Right lobe of liver (tissue), 4 donors: Measurements from ENCODE around the gene TTLL10.

Experiments used
- POLR2A ChIP-seq: fragments of 450-650 bp; IDR thresholded peaks from one replicate; pipeline ENCODE4 v1.6.1; 2017; ENCODE audit warnings: antibody characterized with exemption, mild to moderate bottlenecking
- TF ChIP-seq, protein P1 (sequence below), 4 donors: fragments of 200-600 bp in 3 of 4; fragments of 450-650 bp in 1 of 4; IDR thresholded peaks; one replicate each; pipeline versions ENCODE4 v1.5.1 to v1.8.0; 2016 to 2022; ENCODE audit warnings: antibody characterized with exemption in 4 of 4, mild to moderate bottlenecking in 2 of 4
- donor health status: DM: no; HTN: no; CAD: no.
- donor health status: DM: no; HTN: no; CAD: no.
- donor health status: DM: no; HTN: yes; CAD: no.

DNA sequence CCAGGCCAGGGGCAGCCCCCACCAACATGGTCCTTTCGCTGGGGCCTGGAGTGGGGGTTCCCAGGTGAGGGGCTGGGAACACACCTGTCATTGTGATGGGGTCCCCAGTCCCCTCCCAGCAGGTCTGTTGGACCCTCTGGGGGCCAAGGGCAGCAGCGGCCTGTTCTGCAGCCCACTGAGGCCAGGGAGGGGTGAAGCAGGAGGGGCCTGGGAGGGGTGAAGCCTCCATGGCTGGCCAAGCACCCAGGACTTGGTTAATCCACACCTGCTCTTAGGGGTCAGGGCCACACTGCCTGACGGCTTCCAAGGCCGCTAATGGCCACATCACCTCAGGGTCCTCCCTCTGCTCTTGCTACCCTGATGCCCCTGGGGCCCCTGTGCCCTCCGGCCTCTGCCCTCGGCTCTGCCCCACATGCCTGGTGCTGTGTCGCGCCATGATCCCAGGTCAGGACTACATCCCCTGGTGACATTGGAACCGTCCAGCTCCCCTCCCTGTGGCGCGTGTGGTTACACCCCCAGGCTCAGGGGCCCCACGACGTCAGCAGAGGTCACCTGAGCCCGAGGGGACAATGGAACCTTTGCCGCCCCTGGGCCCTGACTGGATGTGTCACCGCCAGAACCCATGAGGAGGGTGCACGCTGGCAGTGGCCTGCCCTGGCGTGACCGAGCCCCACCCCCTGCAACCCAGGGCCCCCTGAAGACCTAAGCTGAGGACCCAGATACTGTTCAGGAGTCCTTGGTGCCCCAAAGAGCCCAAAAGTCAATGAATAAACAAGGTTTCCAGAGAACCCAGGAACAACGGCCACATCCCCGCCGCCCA, 25.7 kb downstream of the TTLL10 start:
- TF ChIP-seq POLR2A, result no peak
- TF ChIP-seq, protein P1, sequence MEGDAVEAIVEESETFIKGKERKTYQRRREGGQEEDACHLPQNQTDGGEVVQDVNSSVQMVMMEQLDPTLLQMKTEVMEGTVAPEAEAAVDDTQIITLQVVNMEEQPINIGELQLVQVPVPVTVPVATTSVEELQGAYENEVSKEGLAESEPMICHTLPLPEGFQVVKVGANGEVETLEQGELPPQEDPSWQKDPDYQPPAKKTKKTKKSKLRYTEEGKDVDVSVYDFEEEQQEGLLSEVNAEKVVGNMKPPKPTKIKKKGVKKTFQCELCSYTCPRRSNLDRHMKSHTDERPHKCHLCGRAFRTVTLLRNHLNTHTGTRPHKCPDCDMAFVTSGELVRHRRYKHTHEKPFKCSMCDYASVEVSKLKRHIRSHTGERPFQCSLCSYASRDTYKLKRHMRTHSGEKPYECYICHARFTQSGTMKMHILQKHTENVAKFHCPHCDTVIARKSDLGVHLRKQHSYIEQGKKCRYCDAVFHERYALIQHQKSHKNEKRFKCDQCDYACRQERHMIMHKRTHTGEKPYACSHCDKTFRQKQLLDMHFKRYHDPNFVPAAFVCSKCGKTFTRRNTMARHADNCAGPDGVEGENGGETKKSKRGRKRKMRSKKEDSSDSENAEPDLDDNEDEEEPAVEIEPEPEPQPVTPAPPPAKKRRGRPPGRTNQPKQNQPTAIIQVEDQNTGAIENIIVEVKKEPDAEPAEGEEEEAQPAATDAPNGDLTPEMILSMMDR (IDR thresholded peaks at IDR 0.05), result no peak
